Measurements from ENCODE around the gene KATNB1.
"Not testable (repeated sequence)": the region's sequence is repeated elsewhere in the genome, so short reads cannot be mapped to it uniquely, and the experiment has no call there.

Gene KATNB1

DNA sequence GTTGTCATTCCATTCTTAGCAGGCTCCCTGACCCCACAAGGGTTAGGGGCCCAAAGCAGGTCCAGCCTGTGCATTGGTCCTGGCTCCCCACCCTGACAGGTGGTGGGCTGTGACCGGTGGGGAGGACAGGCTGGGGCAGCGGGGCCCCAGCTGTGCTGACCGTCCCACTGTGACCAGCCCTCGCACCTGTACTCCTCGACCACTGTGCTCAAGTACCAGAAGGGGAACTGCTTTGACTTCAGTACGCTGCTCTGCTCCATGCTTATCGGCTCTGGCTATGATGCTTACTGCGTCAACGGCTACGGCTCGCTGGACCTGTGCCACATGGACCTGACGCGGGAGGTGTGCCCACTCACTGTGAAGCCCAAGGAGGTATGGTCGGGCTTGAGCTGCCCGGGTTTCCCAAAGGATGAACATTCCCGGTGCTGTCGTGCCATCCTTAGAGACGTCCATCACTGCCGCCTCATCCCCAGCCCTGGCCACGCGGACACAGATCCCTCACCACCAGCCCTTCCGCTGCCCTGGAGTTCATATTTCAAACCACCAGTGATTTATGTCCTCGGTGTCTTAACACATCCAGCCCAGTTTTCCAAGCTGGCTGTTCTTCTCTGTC lies 33.7 kb upstream of the KATNB1 start:
- FAIRE-seq = no peak

DNA sequence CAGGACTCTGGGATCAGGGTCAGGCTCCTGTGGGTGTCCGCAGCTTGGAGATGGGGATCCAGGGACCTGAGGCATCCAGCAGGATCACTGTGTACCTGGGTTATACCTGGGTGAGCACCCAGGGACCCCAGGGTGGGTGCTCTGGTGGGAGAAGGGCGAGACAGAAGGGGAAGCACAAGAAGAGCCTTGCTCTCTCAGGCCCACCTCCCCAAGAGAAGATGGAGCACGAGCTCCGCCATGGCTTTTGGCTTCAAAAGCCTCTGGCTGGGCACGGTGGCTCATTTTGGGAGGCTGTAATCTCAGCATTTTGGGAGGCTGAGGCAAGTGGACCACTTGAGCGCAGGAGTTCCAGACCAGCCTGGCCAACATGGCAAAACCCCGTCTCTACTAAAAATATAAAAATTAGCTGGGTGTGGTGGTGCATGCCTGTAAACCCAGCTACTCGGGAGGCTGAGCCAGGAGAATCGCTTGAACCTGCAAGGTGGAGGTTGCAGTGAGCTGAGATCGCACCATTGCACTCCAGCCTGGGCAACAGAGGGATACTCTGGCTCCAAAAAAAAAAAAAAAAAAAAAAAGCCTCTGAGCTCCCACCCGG lies 32.1 kb upstream of the KATNB1 start:
- no peak for FAIRE-seq

DNA sequence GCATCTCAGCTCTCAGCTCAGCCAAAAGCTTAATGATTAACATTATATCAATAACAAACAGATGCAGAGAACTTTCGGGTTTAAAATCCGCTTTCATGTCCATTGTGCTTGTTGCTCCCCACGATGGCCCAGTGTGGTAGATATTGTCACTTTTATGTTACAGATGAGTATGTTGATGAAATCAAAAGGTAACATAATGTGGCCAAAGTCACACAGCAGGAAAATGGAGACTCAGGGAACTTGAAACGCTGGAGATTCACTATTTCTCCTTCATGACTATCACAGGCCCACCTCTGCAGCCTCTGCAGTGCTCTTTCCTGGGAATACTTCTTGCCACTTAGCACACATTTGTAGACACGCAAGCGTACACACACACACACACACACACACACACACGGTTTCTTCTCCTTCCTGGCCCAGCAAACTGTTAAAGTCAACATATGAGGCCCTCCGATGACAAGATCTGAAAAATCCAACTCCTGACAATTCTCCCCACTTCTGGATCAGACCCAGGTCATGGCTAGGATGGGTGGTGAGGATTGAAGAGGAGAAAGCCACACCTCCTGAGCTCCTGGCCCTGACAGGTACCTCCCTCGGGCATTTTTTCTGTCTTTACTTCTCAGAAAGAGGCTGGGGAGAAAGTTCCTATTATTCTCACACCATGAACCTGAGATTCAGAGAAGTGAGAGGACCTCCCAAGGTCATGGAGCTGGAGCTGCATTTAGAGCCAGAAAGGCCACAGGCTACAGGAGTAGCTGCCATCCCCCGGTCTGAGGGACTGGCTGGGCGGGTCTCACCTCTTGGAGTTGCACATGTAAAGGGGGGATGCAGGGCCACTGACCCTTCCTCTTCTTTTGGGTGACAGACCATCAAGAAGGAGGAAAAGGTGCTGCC lies 31.3 kb upstream of the KATNB1 start:
- FAIRE-seq = no peak

DNA sequence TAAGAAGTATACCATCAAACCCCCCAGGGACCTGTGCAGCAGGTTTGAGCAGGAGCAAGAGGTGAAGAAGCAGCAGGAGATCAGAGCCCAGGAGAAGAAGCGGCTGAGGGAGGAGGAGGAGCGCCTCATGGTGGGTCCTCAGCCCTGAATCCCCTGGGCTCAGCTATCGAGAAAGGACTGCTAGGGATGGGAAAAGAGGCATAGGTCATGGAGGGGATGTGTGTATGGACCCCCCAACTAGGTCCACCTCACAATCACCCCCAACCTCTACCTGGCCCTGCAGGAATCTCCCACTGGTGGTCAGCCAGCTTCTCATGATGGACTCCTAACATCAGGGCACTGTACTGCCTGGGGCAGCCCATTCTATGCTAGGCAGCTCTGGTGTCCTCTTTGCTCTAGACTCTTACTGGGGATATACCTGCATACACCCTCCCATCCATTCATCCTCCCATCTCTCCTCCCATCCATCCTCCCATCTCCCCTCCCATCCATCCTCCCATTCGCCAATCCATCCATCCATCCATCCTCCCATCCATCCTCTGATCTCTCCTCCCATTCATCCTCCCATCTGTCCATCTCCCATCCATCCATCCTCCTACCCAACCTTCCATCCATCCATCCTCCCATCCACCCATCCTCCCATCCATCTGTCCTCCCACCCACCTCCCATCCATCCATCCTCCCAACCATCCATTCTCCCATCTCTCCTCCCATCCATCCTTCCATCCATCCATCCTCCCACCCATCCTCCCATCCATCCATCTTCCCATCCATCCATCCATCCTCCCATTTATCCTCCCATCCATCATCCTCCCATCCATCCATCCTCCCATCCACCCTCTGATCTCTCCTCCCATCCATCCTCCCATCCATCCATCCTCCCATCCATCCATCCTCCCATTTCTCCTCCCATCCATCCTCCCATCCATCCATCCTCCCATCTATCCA lies 30.4 kb upstream of the KATNB1 start:
- no peak for FAIRE-seq

DNA sequence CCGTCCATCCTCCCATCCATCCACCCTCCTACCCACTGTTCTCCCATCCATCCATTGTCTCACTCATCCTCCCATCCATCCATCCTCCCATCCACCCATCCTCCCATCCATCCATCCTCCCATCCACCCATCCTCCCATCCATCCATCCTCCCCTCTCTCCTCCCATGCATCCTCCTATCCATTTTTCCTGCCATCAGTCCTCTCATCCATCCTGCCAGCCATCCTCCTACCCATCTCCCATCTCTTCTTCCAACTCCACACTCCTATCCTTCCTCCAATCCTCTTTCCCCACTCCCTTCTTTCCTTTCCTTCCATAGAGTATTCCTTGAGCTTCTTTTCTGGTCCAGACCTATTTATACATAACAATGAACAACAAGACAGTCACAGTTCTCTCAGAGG lies 28.9 kb upstream of the KATNB1 start:
- no peak for FAIRE-seq

DNA sequence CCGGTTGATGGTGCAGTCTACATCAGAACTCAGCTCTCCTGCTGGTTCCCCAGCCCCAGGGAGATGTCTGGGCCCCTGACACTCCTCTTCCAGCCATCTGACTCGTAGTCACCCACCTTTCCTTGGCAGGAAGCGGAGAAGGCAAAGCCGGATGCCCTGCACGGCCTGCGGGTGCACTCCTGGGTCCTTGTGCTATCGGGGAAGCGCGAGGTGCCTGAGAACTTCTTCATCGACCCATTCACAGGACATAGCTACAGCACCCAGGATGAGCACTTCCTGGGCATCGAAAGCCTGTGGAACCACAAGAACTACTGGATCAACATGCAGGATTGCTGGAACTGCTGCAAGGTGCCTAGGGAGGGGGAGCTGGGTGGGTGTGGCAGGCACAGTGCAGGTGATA lies 28.2 kb upstream of the KATNB1 start:
- no peak for FAIRE-seq

DNA sequence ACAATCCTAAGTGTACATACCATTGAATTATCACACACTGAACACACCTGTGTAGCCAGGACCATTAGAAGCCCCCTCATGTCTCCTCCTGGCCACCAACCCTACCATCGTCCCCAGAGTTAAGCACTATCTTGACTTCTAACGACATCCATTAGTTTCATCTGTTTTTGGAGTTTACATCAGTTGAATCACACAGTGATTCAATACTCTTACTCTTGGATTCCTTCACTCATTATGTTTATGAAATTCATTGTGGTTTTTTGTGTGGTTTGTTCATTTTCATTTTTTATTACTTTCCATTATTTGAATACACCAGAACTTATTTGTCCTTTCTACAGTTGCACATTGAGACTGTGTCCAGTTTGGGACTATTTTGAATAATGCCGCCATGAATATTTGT lies 27.4 kb upstream of the KATNB1 start:
- no peak for FAIRE-seq

DNA sequence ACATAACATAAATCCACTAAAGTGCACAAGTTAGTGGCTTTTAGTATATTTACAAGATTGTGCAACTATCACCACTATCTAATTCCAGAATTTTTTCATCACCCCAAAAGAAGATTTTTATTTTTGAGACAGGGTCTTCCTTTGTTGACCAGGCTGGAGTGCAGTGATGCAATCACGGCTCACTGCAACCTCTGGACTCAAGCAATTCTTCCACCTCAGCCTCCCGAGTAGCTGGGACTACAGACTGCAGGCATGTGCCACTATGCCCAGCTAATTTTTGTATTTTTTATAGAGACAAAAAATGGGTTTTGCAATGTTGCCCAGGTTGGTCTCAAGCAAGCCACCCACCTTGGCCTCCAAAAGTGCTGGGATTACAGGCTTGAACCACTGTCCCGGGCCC lies 25.9 kb upstream of the KATNB1 start:
- FAIRE-seq = no peak

DNA sequence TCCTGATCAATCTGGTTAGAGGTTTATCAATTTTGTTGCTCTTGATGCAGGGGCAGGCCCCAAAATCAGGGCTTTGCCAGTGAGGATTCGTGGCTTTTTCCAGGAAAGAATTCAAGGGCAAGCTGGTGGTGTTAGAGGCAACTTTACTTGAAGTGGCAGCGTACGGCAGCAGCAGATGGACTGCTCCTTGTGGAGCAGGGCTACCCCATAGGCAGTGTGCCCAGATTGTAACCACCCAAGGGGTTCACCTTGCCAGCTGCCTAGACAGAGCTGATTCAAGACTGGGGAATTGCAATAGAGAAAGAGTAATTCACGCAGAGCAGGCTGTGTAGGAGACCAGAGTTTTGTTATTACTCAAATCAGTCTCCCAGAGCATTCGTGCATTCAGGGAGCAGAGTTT lies 24.2 kb upstream of the KATNB1 start:
- FAIRE-seq = no peak

DNA sequence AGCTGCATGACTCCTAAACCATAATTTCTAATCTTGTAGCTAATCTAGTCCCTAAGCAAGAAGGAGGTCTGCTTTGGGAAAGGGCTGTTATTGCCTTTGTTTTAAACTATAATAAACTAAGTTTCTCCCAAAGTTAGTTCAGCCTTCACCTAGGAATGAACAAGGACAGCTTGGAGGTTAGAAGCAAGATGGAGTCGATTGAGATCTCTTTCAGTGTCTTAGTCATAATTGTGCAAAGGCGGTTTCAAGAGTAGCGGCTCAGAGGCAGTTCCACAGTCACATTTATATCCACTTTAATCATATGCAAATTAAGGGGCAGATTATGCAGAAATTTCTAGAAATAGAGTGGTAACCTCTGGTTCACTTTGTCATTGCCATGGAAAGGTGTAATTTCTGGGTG lies 23.6 kb upstream of the KATNB1 start:
- no peak for FAIRE-seq

DNA sequence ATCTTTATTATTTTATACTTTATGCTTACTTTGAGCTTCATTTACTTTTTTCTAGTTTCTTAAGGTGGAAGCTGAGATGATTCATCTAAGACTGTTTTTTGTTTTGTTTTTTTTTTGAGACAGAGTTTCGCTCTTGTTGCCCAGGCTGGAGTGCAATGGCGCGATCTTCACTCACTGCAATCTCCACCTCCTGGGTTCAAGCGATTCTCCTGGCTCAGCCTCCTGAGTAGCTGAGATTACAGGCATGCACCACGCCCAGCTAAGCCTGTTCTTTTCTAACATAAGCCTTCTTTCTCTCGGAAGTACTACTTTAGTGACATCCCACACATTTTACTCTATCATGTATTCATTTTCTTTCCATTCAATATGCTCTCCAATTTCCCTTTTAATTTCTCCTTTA lies 23.0 kb upstream of the KATNB1 start:
- not testable (repeated sequence) for FAIRE-seq

DNA sequence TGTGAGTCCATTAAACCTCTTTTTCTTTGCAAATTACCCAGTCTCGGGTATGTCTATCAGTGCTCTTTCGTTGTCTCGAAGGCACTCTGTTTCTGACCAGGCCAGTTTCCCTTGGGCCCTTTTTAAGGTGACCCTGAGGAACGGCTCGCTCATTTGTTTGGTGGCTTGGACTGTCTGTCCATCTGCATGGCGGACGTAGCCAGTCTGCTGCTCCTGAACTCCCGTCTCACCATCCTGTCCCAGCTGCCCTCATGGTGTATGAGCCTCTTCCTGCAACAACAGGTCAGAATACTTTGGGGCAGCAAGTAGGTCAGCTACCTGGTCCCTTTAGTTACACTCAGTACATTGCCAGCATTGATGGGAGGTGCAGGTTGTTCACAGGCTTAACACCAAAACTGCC lies 22.0 kb upstream of the KATNB1 start:
- no peak for FAIRE-seq

DNA sequence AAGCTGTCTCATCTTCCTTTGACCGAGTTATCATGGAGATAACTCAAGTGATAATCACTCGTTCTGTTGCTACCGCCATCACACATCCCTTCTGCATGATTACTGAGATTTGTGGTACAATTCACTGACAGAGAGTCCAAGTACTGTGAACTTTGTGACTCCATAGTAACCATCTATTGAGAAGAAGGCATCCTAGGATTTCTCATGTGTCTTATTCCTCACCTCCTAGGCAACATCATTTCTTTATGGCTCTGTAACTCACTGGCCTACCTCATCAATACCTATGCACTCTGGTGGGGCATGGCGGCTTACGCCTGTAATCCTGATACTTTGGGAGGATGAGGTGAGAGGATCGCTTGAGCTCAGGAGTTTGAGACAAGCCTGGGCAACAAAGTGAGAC lies 21.5 kb upstream of the KATNB1 start:
- no peak for FAIRE-seq

DNA sequence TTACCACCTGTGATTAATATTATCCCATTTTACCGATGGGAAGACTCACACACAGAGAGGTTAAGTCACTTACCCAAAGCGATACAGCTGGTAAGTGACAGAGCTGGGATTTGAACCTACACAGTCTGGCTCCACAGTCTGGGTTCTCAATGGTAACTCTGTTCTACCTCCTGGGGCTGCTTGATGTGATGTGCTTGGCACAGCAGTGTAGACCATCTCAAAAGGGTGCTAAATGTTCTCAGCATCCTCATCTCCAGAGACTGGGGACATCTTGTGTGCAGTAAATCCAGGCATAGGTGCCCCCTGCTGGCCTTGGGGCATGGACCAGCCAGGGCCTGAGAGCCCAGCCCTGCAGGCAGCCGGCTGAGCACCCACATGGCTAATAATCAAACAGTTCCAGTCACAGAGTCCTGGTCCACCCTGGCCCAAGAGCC lies 15.4 kb upstream of the KATNB1 start:
- no peak for FAIRE-seq

DNA sequence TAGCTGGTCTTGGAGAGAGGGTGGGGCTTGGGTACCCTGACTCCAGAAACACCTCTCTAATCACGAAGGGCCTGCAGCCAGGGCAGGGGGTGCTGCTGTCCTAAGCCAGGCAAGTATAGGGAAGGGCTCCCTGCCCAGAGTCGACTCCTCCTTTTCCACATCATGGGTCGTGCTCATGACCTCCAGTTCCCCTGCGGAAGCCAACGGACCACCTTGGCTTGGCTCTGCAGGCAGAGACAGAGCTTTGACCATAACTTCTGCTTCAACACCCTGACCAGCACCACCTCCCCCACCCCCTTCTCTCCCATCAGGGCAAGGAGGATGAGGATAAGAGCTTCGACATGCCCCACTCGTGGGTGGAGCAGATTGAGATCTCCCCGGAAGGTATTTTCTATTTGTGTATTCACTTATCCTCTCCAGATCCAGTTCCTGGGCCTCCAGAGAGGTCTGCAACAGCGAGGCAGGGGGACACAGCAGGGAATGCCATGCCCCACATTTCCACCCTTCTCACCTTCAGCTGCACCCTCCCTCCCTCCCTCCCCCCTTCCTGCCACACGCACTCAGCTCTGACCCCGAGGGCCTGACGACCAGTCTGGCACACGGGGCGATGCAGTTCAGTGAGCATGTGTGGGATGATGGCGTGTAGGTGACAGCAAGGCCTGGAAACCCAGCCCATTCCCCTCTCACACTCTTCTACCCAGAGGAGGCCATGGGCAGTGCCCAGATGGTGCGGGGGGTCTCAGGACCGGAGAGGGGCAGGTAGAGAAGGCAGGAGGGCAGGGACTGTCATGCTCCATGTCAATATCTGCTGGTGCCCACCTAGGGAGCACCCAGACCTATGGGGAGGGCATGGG lies 14.0 kb upstream of the KATNB1 start:
- FAIRE-seq = no peak

DNA sequence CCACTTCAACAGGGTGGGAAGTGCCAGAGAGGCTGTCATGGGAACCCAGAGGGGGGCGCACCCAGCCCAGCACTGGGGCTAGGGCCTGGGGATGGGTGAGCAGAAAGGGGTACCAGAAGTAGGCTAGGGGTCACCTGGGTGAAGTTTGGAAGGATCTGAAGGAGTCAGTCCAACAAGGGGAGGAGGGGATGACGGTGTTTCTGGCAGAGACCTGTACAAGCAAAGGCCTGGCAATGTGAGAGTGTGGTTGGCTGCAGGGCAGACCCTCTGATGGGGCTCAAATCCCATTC lies 13.4 kb upstream of the KATNB1 start:
- FAIRE-seq = no peak

DNA sequence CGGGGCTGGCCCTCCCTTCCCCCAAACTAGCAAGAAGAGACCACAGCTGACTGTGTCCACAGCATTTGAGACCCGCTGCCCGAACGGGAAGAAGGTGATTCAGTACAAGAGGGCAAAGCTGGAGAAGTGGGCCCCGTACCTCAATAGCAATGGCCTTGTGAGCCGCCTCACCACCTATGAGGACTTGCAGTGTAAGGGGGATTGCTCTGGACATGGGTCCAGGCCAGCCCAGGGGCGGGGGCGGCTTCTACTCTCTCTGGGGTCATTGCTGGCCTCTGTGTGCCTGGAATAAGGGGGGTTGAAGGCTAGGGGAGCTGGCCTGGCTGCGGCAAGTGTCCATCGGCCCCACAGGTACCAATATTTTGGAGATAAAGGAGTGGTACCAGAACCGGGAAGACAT lies 12.9 kb upstream of the KATNB1 start:
- no peak for FAIRE-seq

DNA sequence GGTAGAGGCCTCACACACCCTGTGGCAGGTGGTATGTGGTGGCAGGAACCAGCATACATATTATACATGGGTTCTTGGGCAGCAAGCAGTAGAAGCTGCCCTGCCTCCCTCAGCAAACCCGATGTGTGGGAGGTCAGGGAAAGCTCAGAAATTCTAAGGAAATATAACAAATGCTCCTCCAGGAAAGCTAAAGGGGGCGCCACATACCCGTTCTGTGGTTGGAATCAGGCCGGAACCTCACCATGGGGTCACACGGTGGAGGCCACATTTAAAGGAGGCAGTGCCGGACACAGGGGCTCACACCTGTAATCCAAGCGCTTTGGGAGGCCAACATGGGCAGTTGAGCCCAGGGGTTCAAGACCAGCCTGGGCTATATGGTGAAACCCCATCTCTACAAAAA lies 12.4 kb upstream of the KATNB1 start:
- FAIRE-seq = no peak

DNA sequence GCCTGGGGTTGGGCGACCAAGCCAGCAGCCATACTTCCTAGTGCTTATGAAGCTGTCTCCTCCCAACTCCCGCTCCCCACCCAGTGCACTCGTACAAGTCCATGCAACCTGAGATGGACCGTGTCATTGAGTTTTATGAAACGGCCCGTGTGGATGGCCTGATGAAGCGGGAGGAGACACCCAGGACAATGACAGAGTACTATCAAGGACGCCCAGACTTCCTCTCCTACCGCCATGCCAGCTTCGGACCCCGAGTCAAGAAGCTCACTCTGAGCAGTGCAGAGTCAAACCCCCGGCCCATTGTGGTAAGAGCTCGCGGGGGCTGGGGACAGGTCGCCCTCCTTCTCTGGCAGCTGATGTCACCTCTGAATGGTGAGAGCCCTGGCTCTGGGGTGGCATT lies 11.0 kb upstream of the KATNB1 start:
- no peak for FAIRE-seq

DNA sequence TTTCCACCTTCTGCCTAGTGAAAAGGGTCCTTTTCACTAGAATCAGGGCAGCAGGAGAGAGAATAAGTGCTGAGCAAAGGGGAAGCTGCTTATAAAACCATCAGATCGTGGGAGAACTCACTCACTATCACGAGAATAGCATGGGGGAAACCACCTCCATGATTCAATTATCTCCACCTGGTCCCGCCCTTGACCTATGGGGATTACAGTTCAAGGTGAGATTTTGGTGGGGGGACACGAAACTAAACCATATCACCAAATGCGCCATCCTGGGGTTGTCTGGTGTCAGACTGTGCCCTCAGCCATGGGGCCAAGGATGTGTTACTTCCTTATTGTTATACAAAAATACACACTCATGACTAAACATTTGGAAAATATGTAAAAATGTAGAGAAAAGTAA lies 10.4 kb upstream of the KATNB1 start:
- FAIRE-seq = no peak

DNA sequence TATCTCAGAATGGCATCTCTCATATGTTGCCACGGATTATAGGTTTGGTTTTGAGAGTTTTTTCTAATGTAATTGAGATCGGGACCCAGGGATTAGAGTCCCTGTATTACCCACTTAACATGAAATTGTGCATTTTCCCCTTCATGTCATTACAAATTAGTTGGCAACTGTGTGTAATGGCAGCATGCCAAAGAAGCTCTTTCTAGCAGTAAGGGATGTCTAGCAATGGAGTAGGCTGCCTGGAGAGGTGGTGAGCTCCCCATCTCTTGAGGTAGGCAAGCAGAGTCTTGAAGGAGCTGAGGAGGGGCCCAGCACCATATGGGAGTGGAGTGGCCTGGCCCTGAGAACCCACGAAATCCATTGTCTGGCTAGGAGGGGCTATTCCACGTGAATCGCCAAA lies 10.0 kb upstream of the KATNB1 start:
- no peak for FAIRE-seq

DNA sequence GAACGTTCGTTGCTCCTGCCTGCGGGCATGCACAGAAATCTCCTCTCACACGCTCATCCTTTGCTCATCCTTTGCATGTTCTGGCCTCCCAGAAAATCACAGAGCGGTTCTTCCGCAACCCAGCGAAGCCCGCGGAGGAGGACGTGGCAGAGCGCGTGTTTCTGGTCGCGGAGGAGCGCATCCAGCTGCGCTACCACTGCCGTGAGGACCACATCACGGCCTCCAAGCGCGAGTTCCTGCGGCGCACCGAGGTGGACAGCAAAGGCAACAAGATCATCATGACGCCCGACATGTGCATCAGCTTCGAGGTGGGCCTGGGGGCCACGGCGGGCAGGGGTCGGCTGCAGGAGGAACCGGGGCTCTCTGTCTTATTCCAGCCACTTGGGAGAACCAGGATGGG lies 9.6 kb upstream of the KATNB1 start:
- no peak for FAIRE-seq
